NCI-H524 treated with DMSO at 0.1 percent for 48 hours (cell line): ENCODE measurements around the gene MAN1A2.

ENCODE experiments used
- DNase-seq: peaks from one replicate; lab custom pipeline; 2025; lab: John Stamatoyannopoulos, UW

Gene MAN1A2

DNA sequence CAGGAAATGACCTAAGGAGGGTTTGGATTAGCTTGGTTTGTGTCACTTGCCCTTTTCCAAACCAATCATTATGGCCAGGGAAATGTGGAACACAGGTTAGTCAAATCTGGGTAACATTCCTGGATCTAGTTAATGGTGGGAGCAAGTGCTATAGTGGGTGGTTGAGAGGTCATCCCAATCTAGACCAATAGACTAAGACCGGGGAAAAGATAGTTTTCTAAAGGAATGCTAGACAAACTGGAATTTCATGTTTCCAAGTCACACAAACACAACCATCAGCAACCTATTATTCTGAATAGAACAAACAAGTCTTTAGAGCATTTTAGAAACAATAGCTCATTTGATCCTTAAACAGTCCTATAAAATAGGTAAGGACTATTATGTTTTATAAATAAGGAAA, 4.3 kb upstream of the MAN1A2 start:
- no peak for DNase-seq

DNA sequence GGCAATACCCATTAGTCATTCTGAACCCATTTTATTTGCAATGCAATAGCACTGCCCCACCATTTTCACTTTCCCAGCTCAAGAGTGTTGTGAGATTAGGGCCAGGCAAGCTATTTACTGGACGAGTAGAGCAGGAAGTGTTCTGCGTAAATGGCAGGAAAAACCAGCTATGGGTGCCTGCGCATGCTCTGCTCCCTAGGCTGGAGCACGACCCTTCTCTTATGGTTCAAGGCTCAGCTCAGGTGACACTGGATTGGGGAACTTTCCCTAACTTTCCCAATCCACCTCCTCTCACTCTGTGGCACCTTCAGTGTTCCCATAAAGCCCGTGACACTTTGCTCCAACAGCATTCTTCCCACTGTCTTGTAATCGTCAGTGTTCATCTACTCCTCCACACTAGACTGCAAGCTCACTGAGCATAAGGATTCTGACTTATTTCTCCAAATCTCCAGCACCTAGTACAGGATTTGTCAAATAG, 3.6 kb upstream of the MAN1A2 start:
- no peak for DNase-seq

DNA sequence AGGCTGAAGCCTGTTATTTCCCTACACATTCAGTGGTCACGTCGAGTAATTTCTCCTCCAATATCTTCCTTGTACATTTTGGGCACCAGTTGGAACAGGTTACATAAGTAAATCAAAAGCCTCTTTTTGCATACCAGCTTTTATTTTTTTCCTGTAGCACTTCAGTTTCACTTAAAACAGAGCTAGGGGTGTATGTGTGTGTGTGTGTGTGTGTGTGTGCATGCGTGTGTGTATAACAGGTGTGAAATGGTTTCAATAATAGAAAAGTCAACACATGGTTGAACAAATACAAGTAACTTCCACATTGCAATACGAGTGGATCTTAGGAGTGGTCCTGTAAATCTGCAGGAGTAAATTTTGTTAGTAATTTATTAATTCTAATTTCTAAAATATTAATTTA, 3.0 kb upstream of the MAN1A2 start:
- DNase-seq = no peak

DNA sequence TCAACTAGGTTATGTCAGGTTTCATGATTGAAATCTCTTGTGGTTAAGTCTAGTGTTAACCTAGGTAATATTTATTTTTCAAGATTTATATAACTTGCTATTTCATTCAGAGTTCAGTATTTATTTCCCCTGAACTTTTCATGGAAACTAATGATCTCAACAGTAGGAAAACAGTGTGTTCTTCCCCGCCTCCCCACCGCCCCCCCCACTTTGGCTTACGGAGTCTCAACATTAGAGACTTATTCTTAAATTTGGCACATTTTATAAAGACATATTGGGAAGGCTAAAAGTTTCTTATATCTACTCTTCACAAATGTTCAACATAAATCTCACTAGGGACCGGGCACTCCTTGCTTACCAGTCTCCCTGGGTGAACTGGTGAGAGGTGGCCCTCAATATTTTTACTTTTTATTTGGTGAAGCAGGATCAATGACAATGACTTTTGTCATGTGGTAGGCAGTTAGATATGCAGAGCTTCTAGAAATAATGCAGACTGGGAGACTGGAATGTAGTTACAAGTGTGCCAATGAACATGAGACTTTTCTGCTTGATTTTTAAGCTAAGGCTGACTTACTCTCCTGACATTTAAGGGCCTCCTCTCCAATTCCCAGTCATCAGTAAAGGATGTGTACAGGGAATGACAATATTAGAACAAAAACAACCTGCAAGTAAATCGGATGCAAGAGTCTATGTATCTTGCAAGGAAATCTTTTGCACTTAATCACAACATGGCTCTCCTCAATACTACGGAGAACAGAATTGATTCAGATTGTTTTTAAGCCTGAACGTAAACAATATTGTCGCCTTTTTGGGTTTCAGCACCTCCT, 1.7 kb upstream of the MAN1A2 start:
- DNase-seq = no peak

DNA sequence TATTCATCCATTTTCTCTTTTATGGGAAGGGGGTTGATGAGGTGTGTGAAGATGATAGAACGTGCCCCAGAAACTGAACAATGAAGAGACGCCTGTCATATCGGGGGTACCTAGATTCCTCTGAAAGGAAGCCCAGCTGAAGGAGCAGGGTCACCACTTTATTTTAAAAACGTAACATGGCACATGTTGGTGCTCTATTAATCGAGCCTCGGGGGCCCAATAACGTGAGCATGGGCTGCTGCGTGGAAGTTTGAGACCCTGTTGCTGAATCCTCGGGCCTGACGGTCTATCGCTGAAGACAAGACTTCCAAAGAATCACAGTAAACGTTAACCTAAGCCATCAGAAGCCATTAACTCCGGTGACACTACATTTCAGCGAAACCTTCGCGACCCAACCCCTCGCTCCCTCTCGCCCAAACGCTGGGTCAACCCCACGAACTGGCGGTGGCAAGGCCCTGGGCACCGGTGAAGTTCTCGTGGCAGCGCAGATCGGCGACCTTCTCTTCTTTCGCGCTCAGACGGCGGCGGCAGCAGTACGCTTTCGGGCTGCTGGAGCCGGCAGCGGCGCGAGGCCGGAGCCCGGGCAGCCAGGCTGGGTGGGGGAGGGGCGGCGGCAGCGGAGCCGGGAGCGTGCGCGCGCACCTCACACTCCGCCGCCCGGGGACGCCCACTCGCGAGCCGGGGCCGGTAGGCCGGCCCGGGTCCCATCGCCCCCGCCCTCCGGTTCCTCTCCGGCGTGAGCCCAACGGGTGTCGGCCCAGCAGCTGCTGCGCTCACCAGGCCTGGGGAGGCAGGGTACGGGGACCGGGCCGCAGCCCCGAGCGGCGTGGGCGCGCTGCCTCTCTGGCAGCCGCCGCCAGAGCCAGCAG, 838 bp upstream of the MAN1A2 start:
- no peak for DNase-seq

DNA sequence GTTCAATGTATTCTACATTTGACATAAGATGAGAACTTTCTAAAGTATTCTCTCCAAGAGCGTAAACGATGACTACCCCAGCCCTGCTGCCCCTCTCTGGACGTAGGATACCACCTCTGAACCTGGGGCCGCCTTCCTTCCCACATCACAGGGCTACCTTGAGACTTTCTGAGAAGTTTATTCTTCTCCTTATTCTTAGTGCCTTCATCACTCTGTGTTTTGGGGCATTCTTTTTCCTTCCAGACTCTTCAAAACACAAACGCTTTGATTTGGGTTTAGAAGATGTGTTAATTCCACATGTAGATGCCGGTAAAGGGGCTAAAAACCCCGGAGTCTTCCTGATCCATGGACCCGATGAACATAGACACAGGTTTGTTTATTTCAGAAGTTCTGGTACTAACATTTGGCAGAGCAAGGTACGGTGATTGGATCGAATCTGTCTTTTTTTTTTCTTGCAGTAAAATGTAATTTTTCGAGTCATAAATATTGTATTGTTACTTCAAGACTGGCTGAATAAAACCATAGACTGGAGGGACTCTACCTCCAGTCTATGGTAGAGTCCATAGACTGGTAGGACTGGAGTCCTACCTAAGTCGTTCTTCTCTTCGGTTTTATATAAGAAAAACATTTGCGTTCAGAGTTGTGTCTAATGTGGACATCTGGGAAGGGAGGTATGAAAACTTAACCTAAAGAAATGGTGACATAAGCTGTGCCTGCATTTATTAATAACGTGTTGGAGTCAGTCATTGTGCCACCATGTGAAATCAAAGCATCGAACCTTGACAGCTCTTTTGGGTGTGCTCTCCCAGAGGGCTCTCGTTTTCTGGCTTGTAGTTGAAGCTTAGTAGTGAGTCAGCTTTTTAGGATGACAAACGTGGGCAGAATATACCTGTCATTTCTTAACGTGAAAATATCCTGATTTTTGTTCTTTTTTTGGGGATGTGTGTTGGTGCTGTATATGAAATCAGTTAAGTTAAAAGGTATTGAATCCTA, 1.2 kb downstream of the MAN1A2 start:
- peak; percentile 22 for DNase-seq

DNA sequence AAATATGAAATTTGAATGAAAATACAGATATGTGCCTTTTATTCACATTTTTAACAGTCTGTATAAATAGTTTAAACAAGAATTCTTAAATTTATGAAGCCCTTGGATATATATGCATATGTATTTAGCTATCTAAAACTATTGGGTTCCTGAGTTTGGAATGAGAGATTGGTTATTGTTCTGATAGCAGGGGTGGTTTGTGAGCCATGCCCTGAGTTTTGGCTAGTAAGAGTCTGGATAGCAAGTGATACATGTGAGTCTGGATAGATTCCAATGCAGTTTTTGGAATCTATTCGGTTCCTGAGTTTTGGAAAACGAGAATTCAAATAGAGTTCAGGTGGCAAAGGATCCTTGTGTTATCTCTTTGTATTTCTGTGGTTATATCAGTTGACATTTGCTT, 2.8 kb downstream of the MAN1A2 start:
- DNase-seq = no peak

DNA sequence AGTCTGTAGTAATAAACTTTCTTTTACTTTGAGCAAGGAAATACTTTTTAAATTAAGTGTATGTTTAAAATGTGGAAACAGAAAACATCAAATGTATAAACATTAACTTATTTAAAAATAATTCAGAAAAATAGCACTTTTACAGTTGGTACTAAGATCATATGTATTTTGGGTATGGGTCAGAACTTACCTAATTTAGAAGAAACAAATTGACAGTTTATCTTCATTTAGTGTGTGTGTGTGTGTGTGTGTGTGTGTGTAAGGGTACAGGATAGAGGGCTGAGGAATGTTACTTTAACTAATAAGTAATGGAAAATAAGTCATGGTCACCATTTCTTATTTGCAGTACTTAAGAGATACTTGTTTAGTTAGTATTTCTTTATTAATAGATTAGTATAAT, 3.3 kb downstream of the MAN1A2 start:
- no peak for DNase-seq

DNA sequence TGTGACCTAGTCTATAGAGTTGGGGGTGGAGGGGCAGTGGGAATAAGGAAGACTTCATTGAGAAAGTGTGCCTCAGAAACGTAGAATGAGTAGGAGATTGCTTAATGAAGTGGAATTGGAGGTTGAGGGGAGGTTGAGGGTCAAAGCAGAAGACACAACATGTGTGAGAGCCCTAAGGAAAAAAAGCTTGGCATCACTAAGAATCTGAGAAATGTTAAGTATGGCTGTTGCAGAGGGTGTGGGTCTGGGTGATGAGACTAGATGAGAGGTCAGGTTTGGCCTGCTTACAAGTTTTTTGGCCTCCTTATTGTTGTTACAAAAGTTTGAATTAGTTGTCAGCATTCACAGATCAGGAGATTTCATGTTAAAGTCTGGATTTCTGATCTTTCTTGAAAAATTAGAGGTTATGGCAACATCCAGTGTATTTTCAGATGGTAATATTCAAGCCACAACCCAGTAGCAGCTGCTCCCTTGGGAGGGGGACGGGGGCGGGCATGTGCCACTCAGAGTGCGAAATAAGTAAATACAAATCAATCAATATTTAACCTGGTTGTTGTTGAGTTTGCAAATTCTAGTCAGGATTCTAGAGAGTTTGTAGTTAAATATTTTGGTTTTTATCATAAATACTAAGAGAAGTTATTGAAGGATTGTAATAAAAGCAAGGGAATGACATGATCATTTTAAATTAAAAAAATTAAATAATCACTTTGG, 4.3 kb downstream of the MAN1A2 start:
- no peak for DNase-seq

DNA sequence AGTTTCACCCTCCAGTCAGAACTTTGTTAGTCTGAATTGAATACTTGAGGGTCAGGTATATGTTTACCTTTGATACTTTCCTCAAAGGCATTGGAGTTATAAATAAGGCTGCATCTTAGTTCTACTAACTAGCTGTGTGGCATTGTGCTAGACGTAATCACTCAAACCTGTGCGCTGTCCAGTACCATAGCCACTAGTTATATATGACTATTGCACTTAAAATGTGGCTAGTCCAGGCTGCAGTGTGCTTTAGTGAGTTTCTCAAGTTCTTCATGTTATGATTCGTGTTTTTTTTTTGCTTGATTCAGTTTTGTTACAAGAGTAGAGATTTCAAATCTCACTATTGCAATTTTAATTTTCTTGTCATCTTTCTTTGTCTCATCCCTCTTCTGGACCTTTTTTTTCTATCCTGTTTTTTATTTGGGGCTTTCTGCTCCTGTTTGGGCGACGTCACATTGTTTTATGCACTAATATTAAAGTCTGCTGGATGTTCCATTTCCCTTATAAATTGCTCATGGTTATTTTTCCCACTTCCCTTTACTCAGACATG, 5.7 kb downstream of the MAN1A2 start:
- DNase-seq = no peak

DNA sequence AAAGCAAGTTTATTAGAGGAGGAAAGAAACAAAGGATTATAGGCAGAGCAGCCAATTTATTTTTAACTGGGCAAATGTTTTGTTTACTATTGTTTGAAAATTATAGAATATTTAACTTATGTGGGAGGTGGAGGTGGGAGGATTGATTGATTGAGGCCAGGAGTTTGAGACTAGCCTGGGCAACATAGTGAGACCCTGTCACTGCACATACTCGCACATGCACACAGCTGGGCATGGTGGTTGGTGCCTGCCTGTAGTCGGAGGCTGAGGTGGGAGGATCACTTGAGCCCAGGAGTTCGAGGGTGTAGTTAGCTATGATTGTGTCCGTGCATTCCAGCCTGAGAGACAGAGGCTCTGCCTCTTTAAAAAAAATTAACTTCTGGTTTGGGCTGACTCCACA, 6.7 kb downstream of the MAN1A2 start:
- DNase-seq = no peak

DNA sequence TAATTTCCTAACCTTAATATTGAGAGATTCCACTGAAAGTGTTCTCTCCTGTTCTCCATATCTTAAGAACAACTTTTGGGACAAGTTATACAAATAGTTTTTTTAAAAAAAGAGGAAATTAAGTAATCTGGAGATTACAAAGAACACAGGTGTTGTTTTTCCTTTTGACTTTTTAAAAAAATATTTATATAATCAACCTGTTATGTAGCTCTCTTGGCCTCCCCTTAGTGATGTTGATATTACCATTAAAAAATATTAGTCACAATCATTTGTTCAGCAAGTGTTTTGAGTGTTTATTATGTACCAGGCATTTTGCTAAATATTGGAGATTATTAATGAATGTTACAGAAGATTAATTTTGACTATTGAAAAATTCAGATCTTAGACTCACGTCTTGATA, 8.1 kb downstream of the MAN1A2 start:
- DNase-seq = no peak

DNA sequence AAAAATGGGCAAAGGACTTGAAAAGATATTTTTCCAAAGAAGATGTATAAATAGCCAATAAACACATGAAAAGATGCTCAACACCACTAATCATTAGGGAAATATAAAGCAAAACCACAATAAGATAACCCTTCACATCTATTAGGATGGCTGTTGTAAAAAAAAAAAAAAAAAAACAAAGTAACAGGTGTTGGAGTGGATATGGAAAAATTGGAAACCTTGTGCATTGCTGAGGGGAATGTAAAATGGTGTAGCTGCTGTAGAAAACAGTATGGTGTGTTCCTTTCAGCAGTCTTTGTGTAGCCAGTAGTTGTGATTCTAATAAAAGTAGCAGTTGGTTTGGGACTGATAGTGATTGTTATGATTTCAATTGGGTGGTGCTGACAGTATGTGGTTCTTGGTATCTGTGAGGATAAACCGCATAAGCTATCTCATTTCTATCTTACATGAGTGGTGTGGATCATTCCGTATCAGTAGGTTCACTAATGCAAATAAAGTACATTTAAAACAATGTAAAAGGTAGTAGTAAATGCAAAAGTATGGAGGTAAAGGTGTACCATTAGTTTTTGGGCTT, 19.9 kb downstream of the MAN1A2 start:
- no peak for DNase-seq

DNA sequence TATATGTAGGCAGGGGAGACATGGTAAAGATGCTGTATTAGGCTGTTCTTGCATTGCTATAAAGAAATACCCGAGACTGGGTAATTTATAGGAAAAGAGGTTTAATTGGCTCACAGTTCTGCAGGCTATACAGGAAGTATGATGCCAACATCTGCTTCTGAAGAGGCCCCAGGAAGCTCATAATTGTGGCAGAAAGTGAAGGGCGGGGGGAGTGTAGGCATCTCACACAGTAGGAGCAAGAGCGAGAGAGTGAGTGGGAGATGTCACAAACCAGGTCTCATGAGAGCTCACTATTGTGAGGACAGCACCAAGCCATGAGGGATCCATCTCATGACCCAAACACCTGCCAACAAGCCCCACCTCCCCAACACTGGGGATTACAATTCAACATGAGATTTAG, 21.1 kb downstream of the MAN1A2 start:
- no peak for DNase-seq

DNA sequence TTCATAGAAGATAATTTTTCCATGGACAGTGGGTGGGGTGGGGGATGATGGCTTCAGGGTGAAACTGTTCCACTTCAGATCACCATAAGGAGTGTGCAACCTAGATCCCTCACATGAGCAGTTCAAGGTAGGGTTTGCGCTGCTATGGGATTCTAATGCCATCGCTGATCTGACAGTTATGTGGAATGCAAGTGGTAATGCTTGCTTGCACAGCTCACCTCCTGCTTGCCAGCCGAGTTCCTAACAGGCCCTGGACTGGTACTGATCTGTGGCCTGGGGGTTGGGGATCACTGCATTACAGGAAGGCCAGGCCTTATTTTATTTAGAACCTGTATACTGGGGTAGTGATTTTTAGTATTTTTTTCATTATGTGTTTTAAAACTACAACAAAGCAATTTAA, 22.0 kb downstream of the MAN1A2 start:
- DNase-seq = no peak

DNA sequence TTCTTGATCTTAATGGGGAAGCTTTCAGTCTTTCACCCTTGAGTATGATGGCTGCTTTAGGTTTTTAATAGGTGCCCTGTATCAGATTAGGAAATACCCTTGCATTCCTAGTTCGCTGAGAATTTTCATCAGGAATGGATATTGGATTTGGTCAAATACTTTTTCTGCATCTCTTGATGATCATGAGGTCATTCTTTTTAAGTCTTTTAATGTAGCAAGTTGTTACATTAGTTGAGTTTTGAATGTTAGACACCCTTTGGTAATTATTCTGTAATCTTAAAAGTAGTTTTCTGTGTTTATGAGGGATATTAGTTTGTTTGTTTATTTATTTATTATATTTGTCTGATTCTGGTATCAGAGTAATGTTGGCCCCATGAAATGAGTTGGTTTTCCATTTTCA, 22.5 kb downstream of the MAN1A2 start:
- DNase-seq = no peak

DNA sequence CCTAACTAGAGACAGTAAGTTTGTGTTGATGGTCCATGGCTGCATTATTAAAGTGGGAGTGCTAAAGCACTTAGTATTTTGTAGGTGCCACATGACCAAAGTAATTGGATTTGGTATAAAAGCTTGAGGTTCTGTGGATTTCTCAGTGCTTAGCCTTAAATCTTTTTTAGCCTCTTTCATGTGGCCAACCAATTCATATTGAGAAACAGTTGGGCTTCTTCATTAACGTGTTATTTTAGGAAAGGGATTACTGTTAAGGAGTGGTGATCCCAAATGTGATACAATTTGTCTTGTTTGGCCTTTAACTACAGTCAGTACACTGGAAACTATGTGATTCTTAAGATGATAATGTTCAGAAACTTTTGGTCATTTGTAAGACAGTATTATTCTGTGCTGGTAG, 25.5 kb downstream of the MAN1A2 start:
- no peak for DNase-seq

DNA sequence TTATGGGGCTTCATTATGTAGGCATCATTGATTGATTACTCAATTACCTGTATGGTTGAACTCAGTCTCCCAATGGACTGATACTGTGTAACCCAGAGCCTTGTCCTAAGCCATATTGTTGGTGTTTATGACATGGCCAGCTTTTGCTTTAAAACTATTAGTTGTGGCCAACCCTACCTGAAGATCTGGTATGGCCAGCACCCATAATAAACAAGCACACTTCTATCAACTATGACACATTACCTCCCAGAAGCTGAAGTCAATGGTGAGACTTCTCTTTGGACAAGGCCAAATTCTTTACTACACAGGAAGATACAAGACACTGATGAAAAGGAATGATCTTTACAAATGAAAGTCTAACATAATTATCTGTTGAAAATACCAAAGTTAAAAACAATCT, 28.8 kb downstream of the MAN1A2 start:
- no peak for DNase-seq

DNA sequence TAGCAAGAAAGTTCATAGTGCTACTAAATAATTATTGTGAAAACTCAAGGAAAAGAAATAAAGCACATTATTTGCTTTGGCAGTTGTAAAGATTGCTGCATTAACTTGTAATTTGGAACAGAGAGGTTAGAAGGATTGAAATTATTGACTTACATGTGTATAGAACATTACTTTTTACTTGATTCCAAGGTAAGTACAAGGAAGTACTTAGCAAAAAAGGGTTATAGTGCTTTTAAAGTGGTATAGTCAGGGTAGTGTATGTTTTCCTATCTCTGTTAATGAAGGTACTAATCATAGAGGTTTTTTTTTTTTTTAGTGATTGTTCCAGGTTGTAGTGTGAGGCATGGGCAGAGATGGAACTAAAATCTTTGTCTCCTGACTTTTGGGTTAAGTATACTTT, 29.4 kb downstream of the MAN1A2 start:
- DNase-seq = no peak

DNA sequence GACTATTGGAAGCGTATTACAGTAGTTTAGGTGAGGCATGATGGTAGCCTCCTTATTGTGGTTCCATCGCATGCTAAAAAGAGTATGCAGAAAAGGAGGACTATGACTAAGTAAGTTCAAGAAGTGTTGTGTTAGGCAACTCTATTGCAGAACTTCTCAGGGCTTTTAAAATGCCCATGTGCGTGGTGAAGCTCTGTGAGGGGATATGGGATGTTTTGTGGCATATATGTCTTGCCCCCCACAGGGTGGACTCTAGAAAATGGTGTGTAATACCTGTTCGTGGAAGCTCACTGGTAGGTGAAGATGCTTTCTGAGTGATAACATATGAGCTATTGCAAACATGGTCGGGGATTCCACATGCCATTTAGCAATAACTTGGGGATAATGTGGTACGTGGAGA, 31.7 kb downstream of the MAN1A2 start:
- no peak for DNase-seq

DNA sequence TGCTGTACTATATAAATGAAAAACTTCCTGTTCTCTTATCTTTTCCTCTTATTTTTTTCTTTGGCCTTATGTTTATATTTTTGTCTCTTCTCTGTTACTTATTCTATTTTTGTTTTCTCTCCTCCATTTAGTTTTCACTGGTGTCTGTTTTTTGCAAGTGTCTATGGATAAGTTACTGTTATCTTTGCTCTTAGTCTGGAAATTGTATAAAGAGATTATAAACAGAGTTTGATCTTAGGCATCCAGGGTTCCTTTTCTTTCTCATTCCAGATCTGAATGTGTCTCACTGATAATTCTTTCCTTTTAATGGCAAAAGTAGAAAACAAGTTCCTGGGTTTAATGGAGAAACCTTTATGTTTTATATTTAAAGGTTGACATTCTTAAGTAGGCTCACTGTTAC, 34.5 kb downstream of the MAN1A2 start:
- no peak for DNase-seq
